AG04450 (cell line): ENCODE measurements around the gene WDPCP. TPM values are rescaled to one million over a fixed set of nuclear protein-coding genes. Genes with fewer than 3 reads are reported as not detected.
A peak's percentile ranks its signal among the peaks of the same experiment; 100 is the strongest.
"Not testable (repeated sequence)": the region's sequence is repeated elsewhere in the genome, so short reads cannot be mapped to it uniquely, and the experiment has no call there.

ENCODE experiments used
- CTCF ChIA-PET: fragments of 300-600, 350-600 bp; formaldehyde crosslinking; extraction: SDS; loops from one replicate; lab custom pipeline; 2022; ENCODE audit warnings: antibody characterized with exemption, inconsistent platforms; lab: Charles Lee
- POLR2A ChIA-PET: fragments of 350-600 bp; formaldehyde crosslinking; extraction: SDS; loops from one replicate; lab custom pipeline; 2021; ENCODE audit warnings: antibody characterized with exemption, inconsistent platforms; lab: Yijun Ruan, JAX
- DNase-seq: peaks from one replicate; pipeline ENCODE4 v3.0.0-alpha.2; 2011; ENCODE audit warnings: low read depth, low spot score
- H3K27ac ChIP-seq: one replicate; pipeline ENCODE4 v1.5.1; 2012; ENCODE audit warnings: low read depth, low read length, control low read depth
- H3K27me3 ChIP-seq: one replicate; pipeline ENCODE4 v1.6.0; 2012; ENCODE audit warnings: low read length; ENCODE audit not compliant: control insufficient read depth, insufficient read depth
- H3K4me3 ChIP-seq: 2 replicates; pipeline ENCODE4 v1.5.1; 2011; ENCODE audit warnings: mild to moderate bottlenecking, low read depth, low read length, control low read depth
- H3K9me3 ChIP-seq: 2 replicates; pipeline ENCODE4 v1.5.1; 2012; ENCODE audit warnings: low read length; ENCODE audit not compliant: control insufficient read depth, insufficient read depth
- CTCF ChIP-seq: IDR thresholded peaks from 2 replicates; pipeline ENCODE4 v1.5.1; 2011; ENCODE audit warnings: low read depth, low read length, control low read depth, inconsistent platforms
- polyA plus RNA-seq: library from polyadenylated mRNA; depleted of rRNA; stranded (reverse); fragments of >200 nt; gene quantifications from 2 replicates; pipeline ENCODE4 v1.2.3, GENCODE V29; 2011; rRNA removed
- small RNA-seq: library from RNA; depleted of rRNA; stranded (forward); fragments of <200 nt; gene quantifications from one replicate; pipeline ENCODE3, GENCODE V24; 2012; ENCODE audit warnings: low read depth; ENCODE audit not compliant: insufficient read length

The WDPCP gene
- polyA plus RNA-seq, 1 experiment, result 4.7 TPM

- H3K27ac ChIP-seq, result no peak overlapping the region
- DNase-seq, result no peak
- H3K9me3 ChIP-seq, result no peaks in the 10 kb centered on the region
- H3K4me3 ChIP-seq, result no peak overlapping the region
- H3K27me3 ChIP-seq, result no peaks in the 10 kb centered on the region
- POLR2A ChIA-PET, result no interaction called here
- CTCF ChIA-PET, result no interaction called here
- TF ChIP-seq CTCF, result no peak
Observed at GRCh38 chr2:63081404-63081803, 506.9 kb downstream of the WDPCP start.

- no peak for DNase-seq
- ChIA-PET POLR2A (no interaction called here), CTCF (interaction anchor here (0.6 to 2.4 kb wide), 6 partner anchors 27 to 622 kb away, joined by 3 to 14 read pairs (median 3); no protein-coding TSS in a partner anchor)
- H3K9me3 ChIP-seq, result no peaks in the 10 kb centered on the region
- no peak overlapping the region for H3K27ac ChIP-seq
- no peaks in the 10 kb centered on the region for H3K27me3 ChIP-seq
- peak; percentile 43 for TF ChIP-seq CTCF
- H3K4me3 ChIP-seq, result no peak overlapping the region
Observed at GRCh38 chr2:63078852-63079606, 509.2 kb downstream of the WDPCP start.

GRCh38 chr2:63074399-63074798 is 513.9 kb downstream of the WDPCP start:
- POLR2A ChIA-PET, H3K27me3 ChIP-seq, DNase-seq: not testable (repeated sequence)

GRCh38 chr2:63073994-63074393 is 514.3 kb downstream of the WDPCP start:
- no peak overlapping the region for H3K4me3 ChIP-seq
- no peak overlapping the region for H3K27ac ChIP-seq
- CTCF ChIA-PET, result interaction anchor here (0.7 kb wide), 1 partner anchor 8 kb away, joined by 3 read pairs; no protein-coding TSS in a partner anchor
- H3K27me3 ChIP-seq, result no peaks in the 10 kb centered on the region
- DNase-seq, result no peak
- no peaks in the 10 kb centered on the region for H3K9me3 ChIP-seq
- POLR2A ChIA-PET, result no interaction called here
- TF ChIP-seq CTCF, result no peak

More at GRCh38 chr2:63074399-63074798, 513.9 kb downstream of the WDPCP start:
- H3K4me3 ChIP-seq, H3K27ac ChIP-seq, H3K9me3 ChIP-seq: not testable (repeated sequence)
- CTCF ChIA-PET, result interaction anchor here (0.7 kb wide), 1 partner anchor 8 kb away, joined by 3 read pairs; no protein-coding TSS in a partner anchor

- no peak for TF ChIP-seq CTCF
- ChIA-PET POLR2A (no interaction called here), CTCF (no interaction called here)
- Histone ChIP-seq H3K9me3 (no peaks in the 10 kb centered on the region), H3K4me3 (no peak overlapping the region), H3K27ac (no peak overlapping the region), H3K27me3 (peaks cover 7% of the 10 kb centered on the region)
- no peak for DNase-seq
Observed at GRCh38 chr2:63071664-63072063, 516.6 kb downstream of the WDPCP start.

Small RNA genes within 50 kb of the gene (small RNA-seq; reads per million reads assigned to genes)
- not detected for gene RF00017

Other genes starting within 250 kb of the WDPCP start
- gene MDH1, start 486 bp upstream of the WDPCP start, polyA plus RNA-seq, result 239 and 296 TPM in 2 replicates